ENCODE results near the gene ZNF688. TPM values are rescaled to one million over a fixed set of nuclear protein-coding genes. Genes with fewer than 3 reads are reported as not detected.

The ZNF688 gene
- total and polyA plus RNA-seq, 2 of the 8 experiments (the other 6 are each of a cell fraction or from before 2014, with no cell fraction given), result 2.7 to 3.5 TPM

GRCh38 chr16:30551781-30552180, 19.7 kb downstream of the ZNF688 start:
- H4K91ac ChIP-seq (replicated peaks; ENCODE audit: insufficient read length, low read length), result no peak overlapping the region
- H3K36me3 ChIP-seq (ENCODE audit: control insufficient read depth in 2 of 4, insufficient read depth in 4 of 4, low read length in 3 of 4), result peaks cover 3 to 8% (median 5%) of the 10 kb centered on the region in 4 experiments; a peak in 4 of 8 replicates
- no peak for DNase-seq (ENCODE audit: low read depth in 1 of 2, low spot score in 2 of 2)
- no peak overlapping the region for H4K8ac ChIP-seq (ENCODE audit: extremely low read depth, insufficient read depth, low read length)
- H3K56ac ChIP-seq (replicated peaks; ENCODE audit: insufficient read length, low read depth, low read length), result no peak overlapping the region
- H2BK20ac ChIP-seq (ENCODE audit: low read length), result no peak overlapping the region
- no peak overlapping the region for H4K5ac ChIP-seq (ENCODE audit: insufficient read length, low read depth, low read length)
- no peaks in the 10 kb centered on the region; the same call in 1 of the 2 replicates for H3K23me2 ChIP-seq (ENCODE audit: low read depth, low read length)
- no peak overlapping the region for H3K23ac ChIP-seq (ENCODE audit: insufficient read length)
- H3K4me1 ChIP-seq (replicated peaks in 1 of 4; ENCODE audit: control insufficient read depth in 3 of 4, insufficient read depth in 4 of 4, low read length in 3 of 4), result peaks cover 5 to 11% (median 6%) of the 10 kb centered on the region in 4 experiments
- no peak overlapping the region for H3K27ac ChIP-seq (ENCODE audit: low read depth, low read length)
- POLR2A ChIA-PET (ENCODE audit: partially characterized antibody), result interaction anchor here (0.6 to 6.7 kb wide), 3 partner anchors 17 to 110 kb away, joined by 3 to 40 read pairs (median 3); partner anchors contain the start of genes ZNF688 and ZNF747
- H3K4ac ChIP-seq (replicated peaks; ENCODE audit: insufficient read length, low read depth, low read length), result no peak overlapping the region
- no peak overlapping the region for H2BK5ac ChIP-seq (ENCODE audit: low read depth, low read length)
- no peak overlapping the region for H2AFZ ChIP-seq (ENCODE audit: low read length)
- H3K9ac ChIP-seq (replicated peaks in 1 of 4; ENCODE audit: extremely low read depth in 1 of 4, low read depth in 3 of 4, low read length in 3 of 4), result no peak overlapping the region
- H3K14ac ChIP-seq (ENCODE audit: insufficient read length), result no peak overlapping the region
- no peaks in the 10 kb centered on the region for H3K9me3 ChIP-seq (ENCODE audit: insufficient read depth in 2 of 2, low read depth in 1 of 2, low read length in 1 of 2)
- no peak overlapping the region for H2BK120ac ChIP-seq (replicated peaks; ENCODE audit: low read depth, low read length)
- H3K4me3 ChIP-seq (ENCODE audit: extremely low read depth in 1 of 4, insufficient read depth in 2 of 4, low read depth in 3 of 4, low read length in 4 of 4), result no peak overlapping the region
- H2BK15ac ChIP-seq (ENCODE audit: low read length), result no peak overlapping the region
- TF ChIP-seq EGR1 (IDR thresholded peaks at IDR 0.05; ENCODE audit: borderline replicate concordance, low read depth, low read length) (no peak), KDM1A (IDR thresholded peaks at IDR 0.05; ENCODE audit: borderline replicate concordance, low read length) (no peak), SAP30 (IDR thresholded peaks at IDR 0.05; ENCODE audit: insufficient read depth, insufficient replicate concordance, low read length) (no peak), PHF8 (conservative IDR thresholded peaks at IDR 0.05; ENCODE audit: low read depth, low read length) (no peak), ATF3 (IDR thresholded peaks at IDR 0.05; ENCODE audit: insufficient read depth, low read depth, low read length) (no peak), SP2 (IDR thresholded peaks at IDR 0.05; ENCODE audit: low read length) (no peak)
- no peak overlapping the region for H3K4me2 ChIP-seq (ENCODE audit: insufficient read depth in 1 of 2, low read depth in 2 of 2, low read length in 2 of 2)
- WGBS, 2 experiments (ENCODE audit: extremely low coverage in 1 of 2, insufficient coverage in 1 of 2, insufficient read length in 1 of 2, insufficient replicate concordance in 2 of 2, low coverage in 1 of 2, low lambda C conversion rate in 2 of 2, missing lambda C conversion rate in 1 of 2), result 91% methylated on average over 3 of the region's 3 CpGs; no CpG with 5 or more reads in 1 of the 2 experiments
- H3K27me3 ChIP-seq (replicated peaks in 1 of 4; ENCODE audit: control insufficient read depth in 3 of 4, extremely low read depth in 1 of 4, insufficient read depth in 3 of 4, low read length in 3 of 4), result no peaks in the 10 kb centered on the region
- H2AK5ac ChIP-seq (ENCODE audit: low read depth, low read length), result no peak overlapping the region
- H4K20me1 ChIP-seq (replicated peaks in 1 of 2; ENCODE audit: control insufficient read depth in 1 of 2, insufficient read depth in 2 of 2, low read length in 2 of 2), result peaks cover 0 to 4% of the 10 kb centered on the region in 2 experiments
- no peaks in the 10 kb centered on the region for H3K79me1 ChIP-seq (ENCODE audit: low read depth, low read length)
- CTCF ChIA-PET (ENCODE audit: partially characterized antibody), result interaction anchor here (1.6 to 3.8 kb wide), 2 partner anchors 16 to 102 kb away, joined by 4 to 12 read pairs; partner anchors contain the start of gene ZNF747
- no peak overlapping the region for H2BK12ac ChIP-seq (ENCODE audit: low read depth, low read length)
- H3K18ac ChIP-seq (ENCODE audit: extremely low read depth, low read length), result no peak overlapping the region
- no peaks in the 10 kb centered on the region for H3K79me2 ChIP-seq (ENCODE audit: control insufficient read depth in 1 of 2, insufficient read depth in 2 of 2, low read length in 2 of 2)
- FAIRE-seq, result no peak

Data from H1 (cell line).